BJ (cell line): ENCODE results near the gene IFFO2. TPM values are rescaled to one million over a fixed set of nuclear protein-coding genes. Genes with fewer than 3 reads are reported as not detected.

Experiments
- CTCF ChIA-PET: fragments of 350-600 bp; formaldehyde crosslinking; extraction: SDS; loops from one replicate; lab custom pipeline; 2021; ENCODE audit warnings: antibody characterized with exemption, inconsistent platforms; lab: Yijun Ruan, JAX
- POLR2A ChIA-PET: fragments of 300-600 bp; sonication (Branson Sonifier 250); formaldehyde crosslinking; extraction: SDS; loops from one replicate; lab custom pipeline; 2021; ENCODE audit warnings: antibody characterized with exemption; lab: Charles Lee
- DNase-seq: peaks from one replicate; pipeline ENCODE4 v3.0.0-alpha.2; 2011; ENCODE audit warnings: low read depth
- H3K27me3 ChIP-seq: 2 replicates; pipeline ENCODE4 v1.6.0; 2011; ENCODE audit warnings: low read length; ENCODE audit not compliant: control insufficient read depth, insufficient read depth
- H3K36me3 ChIP-seq: 2 replicates; pipeline ENCODE4 v1.5.1; 2011; ENCODE audit warnings: low read length; ENCODE audit not compliant: control insufficient read depth, insufficient read depth
- H3K4me3 ChIP-seq: 2 replicates; pipeline ENCODE4 v1.5.1; 2011; ENCODE audit warnings: low read depth, mild to moderate bottlenecking, control low read depth, low read length
- polyA minus RNA-seq: library from RNA; depleted of rRNA, polyadenylated mRNA; stranded (reverse); fragments of >200 nt; gene quantifications from 2 replicates; pipeline ENCODE4 v1.2.3, GENCODE V29; 2011; rRNA and poly(A)+ RNA removed
- polyA plus RNA-seq: library from polyadenylated mRNA; depleted of rRNA; stranded (reverse); fragments of >200 nt; gene quantifications from 2 replicates; pipeline ENCODE4 v1.2.3, GENCODE V29; 2011; rRNA removed
- TF ChIP-seq, protein P1 (sequence below): IDR thresholded peaks from 2 replicates; pipeline ENCODE4 v1.5.1; 2011; ENCODE audit warnings: low read depth, mild to moderate bottlenecking, control low read depth, inconsistent platforms, low read length, moderate library complexity; ENCODE audit not compliant: insufficient read depth

IFFO2 gene
- polyA plus RNA-seq = 11.1 and 15.0 TPM in 2 replicates
- 18.4 and 24.7 TPM in 2 replicates for polyA minus RNA-seq

DNA sequence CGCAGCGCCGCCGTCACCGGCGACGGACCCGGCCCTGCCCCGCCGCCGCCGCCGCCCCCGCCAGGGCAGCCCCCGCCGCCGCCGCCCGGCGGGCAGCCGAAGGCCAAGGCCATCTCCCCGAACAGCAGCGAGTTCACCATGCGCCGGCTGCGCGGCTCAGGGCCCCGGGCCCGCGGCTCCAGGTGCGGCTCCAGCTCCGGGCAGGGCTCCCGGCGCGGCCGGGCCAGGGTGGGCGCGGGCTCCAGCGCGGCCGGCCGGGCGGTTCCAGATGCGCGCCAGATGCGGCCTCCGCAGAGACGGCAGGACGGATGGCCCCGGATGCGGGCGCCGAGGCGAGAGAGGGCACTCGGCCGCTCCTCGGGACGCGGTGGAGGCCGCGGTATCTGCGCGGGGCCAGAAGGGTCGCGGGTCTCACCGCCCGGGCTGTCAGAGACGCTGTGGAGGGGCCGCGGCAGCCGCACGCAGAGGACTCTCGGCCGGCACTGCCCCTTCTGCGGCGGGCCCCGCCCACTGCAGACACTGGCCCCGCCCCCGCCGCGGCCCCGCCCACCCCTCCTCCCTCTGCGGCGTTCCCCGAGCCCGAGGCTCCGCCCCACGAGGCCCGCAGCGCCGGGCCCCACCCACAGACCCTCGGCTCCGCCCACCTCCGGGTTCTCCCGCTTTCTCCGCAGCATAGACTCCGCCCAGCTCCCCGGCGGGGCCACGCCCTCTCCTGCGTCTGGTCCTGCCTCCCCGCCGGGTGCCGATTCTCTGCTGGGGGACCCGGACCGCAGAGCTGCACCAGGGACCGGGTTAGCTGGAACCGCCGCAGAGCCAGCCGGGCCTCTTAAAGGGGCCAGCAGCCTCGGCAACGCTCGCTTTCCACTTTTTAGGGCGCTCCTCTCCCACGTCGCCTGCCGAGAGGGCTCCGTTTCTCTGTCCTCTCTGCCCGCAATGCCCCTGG, at the start of gene IFFO2:
TSS of gene IFFO2 (minus strand) at position 484 of the 943 bp plus-strand sequence. CDS start at position 140, 344 bp downstream.
- POLR2A ChIA-PET = interaction anchor here (0.6 to 1.1 kb wide), 2 partner anchors 11 to 1082 kb away, joined by 3 read pairs; no protein-coding TSS in a partner anchor

DNA sequence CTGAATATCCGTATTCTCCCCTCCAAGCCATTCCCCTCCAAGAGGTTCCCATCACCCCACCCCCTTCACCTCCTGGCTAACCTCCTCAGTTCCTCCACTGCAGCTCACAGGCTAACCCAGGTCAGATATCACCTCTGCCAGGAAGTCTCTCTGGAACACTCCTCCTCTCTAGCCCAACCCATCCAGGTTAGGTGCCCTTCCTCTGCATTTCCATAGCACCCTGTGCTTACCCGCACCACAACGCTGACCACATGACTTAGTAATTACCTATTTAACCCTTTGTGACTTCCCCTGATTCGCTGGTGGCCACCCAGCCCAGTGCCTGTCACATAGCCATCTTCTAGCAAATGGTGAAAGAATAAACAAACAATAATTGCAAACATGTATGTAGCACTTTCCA, 49.5 kb upstream of the IFFO2 start:
- TF ChIP-seq, protein P1, sequence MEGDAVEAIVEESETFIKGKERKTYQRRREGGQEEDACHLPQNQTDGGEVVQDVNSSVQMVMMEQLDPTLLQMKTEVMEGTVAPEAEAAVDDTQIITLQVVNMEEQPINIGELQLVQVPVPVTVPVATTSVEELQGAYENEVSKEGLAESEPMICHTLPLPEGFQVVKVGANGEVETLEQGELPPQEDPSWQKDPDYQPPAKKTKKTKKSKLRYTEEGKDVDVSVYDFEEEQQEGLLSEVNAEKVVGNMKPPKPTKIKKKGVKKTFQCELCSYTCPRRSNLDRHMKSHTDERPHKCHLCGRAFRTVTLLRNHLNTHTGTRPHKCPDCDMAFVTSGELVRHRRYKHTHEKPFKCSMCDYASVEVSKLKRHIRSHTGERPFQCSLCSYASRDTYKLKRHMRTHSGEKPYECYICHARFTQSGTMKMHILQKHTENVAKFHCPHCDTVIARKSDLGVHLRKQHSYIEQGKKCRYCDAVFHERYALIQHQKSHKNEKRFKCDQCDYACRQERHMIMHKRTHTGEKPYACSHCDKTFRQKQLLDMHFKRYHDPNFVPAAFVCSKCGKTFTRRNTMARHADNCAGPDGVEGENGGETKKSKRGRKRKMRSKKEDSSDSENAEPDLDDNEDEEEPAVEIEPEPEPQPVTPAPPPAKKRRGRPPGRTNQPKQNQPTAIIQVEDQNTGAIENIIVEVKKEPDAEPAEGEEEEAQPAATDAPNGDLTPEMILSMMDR = no peak
- ChIA-PET POLR2A (no interaction called here), CTCF (no interaction called here)

More for the DNA sequence above, at the start of gene IFFO2:
- peak within 1 kb of the TSS; percentile 88 for H3K4me3 ChIP-seq
- peak; percentile 50 for DNase-seq
- H3K36me3 ChIP-seq = 0 out of 2 replicates have a peak, but pooled peaks cover 1% of the 10 kb centered on the region
- TF ChIP-seq, protein P1 = no peak
- 0 out of 2 replicates have a peak, but pooled peaks cover 2% of the 10 kb centered on the region for H3K27me3 ChIP-seq
- CTCF ChIA-PET = interaction anchor here (1.4 to 4.7 kb wide), 6 partner anchors 11 to 49 kb away, joined by 4 to 26 read pairs (median 12); no protein-coding TSS in a partner anchor

GRCh38 chr1:19003371-19004290, 47.2 kb upstream of the IFFO2 start:
- CTCF ChIA-PET = no interaction called here
- DNase-seq = no peak

More for the DNA sequence above, 49.5 kb upstream of the IFFO2 start:
- Histone ChIP-seq H3K27me3 (no peaks in the 10 kb centered on the region), H3K36me3 (no peaks in the 10 kb centered on the region), H3K4me3 (no peak overlapping the region)
- no peak for DNase-seq

GRCh38 chr1:19000065-19000464, 43.6 kb upstream of the IFFO2 start:
- TF ChIP-seq, protein P1 = no peak
- H3K36me3 ChIP-seq = no peaks in the 10 kb centered on the region
- no peak for DNase-seq
- ChIA-PET POLR2A (interaction anchor here (0.7 kb wide), 1 partner anchor 80 kb away, joined by 3 read pairs; no protein-coding TSS in a partner anchor), CTCF (interaction anchor here (1.0 kb wide), 1 partner anchor 10 kb away, joined by 3 read pairs; no protein-coding TSS in a partner anchor)
- H3K4me3 ChIP-seq = no peak overlapping the region
- H3K27me3 ChIP-seq = no peaks in the 10 kb centered on the region

More at GRCh38 chr1:19003371-19004290, 47.2 kb upstream of the IFFO2 start:
- Histone ChIP-seq H3K36me3 (no peaks in the 10 kb centered on the region), H3K27me3 (no peaks in the 10 kb centered on the region), H3K4me3 (no peak overlapping the region)
- POLR2A ChIA-PET = no interaction called here
- TF ChIP-seq, protein P1 = no peak
